ENCODE results near the gene CNNM3.

CNNM3 gene

DNA sequence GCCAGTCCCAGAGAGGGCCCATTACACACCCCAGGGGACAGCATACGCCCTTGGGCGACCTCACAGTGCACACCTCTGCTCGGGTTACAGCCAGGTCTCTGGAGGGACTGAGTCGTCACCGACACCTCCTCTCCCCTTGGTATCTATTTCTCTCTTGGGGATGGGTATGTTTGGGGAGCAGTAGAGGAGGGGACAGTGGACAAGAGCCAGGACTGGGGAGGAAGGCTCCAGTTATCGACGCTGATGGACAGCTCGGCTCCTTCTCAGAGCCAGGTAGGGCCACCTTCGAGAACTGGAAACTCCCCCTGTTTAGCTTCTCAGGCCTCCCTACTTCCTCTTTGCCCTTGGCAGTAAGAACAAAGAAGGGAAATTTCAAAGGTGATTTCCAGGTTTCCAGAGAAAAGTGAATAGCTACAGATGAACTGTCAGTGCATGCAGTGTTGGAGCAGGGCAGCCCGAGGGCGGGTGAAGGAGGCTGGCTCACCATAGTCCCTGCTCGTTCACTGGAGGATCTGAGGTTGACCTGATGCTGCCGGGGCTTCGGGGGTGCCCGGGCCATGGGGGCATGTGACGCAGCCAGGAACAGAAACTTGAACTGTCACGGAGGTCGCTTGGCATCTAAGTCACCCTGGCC lies 58.2 kb downstream of the CNNM3 start:
- H3K9ac ChIP-seq: peak overlapping the region in 3 of 11 experiments; percentile 28 to 47 (median 31); a peak in 3 of 22 replicates
- peaks cover 0 to 53% (median 0%) of the 10 kb centered on the region in 11 experiments; a peak in 8 of 22 replicates for H3K27me3 ChIP-seq
- H3K4me3 ChIP-seq: no peak overlapping the region; a peak in 1 of 20 replicates
- peak overlapping the region; percentile 72 to 97 (median 88) for H3K4me2 ChIP-seq
- H3K36me3 ChIP-seq: no peaks in the 10 kb centered on the region
- H3K9me3 ChIP-seq (replicated peaks in 1 of 11): no peaks in the 10 kb centered on the region
- H3K4me1 ChIP-seq: peaks cover 67 to 82% (median 78%) of the 10 kb centered on the region in 10 experiments
- peak overlapping the region in 4 of 11 experiments; percentile 18 to 66 (median 42); a peak in 6 of 22 replicates for H3K27ac ChIP-seq
- no peak for TF ChIP-seq Cebpa-rat (IDR thresholded peaks at IDR 0.05)
- peaks cover 0 to 58% (median 0%) of the 10 kb centered on the region in 11 experiments; a peak in 3 of 22 replicates for H4K20me1 ChIP-seq

DNA sequence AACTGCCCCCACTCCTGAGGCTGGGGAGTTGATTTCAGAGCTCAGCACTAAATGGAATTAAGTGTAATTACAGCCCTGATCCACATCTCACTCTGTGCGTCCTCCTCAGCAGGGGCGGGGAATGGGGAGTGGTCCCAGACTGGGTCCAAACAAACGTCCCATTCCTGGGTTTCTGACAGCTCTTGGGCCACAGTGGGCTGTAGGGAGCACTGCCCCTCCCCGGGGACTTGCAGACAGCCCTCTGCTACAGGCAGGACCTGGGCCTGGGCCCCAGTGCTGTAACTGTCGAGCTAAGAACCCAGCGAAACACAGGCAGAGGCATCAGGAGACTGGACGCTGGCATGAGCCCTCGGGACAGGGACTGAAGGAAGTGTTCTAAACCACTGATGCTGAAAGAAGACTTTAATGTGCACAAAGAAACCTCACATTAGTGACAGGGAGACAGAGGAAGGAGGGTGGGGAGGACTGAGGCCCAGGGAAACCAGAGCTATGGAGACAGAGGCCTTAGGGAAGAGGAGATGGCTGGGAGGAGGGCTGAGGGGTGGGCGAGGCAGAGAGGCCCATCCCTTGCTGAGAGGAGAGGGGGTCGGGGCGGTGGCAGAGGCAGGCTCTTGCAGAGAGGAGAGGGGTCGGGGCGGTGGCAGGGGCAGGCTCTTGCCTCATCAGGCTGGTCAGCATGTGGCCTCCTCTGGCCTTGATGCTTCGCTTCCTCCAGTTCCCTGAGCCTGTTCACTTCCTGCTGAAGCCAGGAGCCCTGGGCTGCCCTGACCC lies 59.6 kb downstream of the CNNM3 start:
- Histone ChIP-seq H3K27ac (peak overlapping the region in 8 of 11 experiments; percentile 41 to 68 (median 48); a peak in 15 of 22 replicates), H3K9me3 (replicated peaks in 1 of 11) (no peaks in the 10 kb centered on the region), H3K36me3 (no peaks in the 10 kb centered on the region), H3K4me2 (peak overlapping the region; percentile 72 to 97 (median 88)), H3K9ac (peak overlapping the region in 10 of 11 experiments; percentile 1 to 66 (median 47); a peak in 16 of 22 replicates), H3K4me3 (no peak overlapping the region), H3K4me1 (peaks cover 67 to 89% (median 86%) of the 10 kb centered on the region in 10 experiments), H3K27me3 (peaks cover 0 to 40% (median 0%) of the 10 kb centered on the region in 11 experiments; a peak in 8 of 22 replicates), H4K20me1 (peaks cover 0 to 54% (median 0%) of the 10 kb centered on the region in 11 experiments; a peak in 4 of 22 replicates)
- TF ChIP-seq Cebpa-rat (IDR thresholded peaks at IDR 0.05): no peak

DNA sequence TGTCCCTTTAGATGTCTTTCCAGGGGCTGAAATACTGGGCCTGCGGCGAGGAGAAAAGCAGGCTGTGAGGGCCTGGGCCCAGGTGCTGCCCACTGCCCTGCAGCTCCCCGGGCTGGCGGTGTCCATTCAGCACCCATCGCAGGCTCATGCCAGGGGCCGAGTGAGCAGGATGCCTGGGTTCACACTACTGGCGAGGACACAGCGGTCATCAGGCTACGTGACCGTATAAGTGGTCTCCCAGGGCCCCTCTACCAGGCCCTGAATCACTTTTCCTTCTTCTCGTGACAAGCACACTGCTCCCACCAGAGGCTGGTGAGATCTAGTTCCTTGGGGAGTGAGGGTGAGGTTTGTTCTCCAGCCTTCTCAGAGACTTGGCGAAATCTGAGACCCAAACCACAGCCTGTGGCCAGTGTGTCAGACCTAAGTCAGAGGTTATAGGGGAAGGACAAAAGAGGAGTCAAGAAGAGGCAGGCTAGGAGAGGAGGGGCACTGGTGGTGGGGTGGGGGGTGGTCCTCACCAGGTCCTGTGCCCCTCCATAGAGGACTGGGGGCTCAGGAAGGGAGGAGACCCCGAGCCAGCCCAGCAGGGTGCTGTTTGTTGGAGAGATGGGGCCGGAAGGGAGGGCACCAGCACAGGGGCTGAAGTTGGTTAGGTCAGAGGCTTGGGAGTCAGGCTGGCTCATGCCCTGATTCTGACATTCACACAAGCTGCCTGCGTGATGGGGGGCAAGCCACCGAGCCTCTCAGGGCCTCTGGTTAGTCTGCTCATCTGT lies 60.4 kb downstream of the CNNM3 start:
- no peaks in the 10 kb centered on the region for H3K36me3 ChIP-seq
- no peaks in the 10 kb centered on the region for H3K9me3 ChIP-seq (replicated peaks in 1 of 11)
- peak overlapping the region in 8 of 11 experiments; percentile 41 to 68 (median 48); a peak in 15 of 22 replicates for H3K27ac ChIP-seq
- peak overlapping the region; percentile 72 to 97 (median 88) for H3K4me2 ChIP-seq
- H3K4me1 ChIP-seq: peaks cover 71 to 89% (median 88%) of the 10 kb centered on the region in 10 experiments
- H4K20me1 ChIP-seq: peaks cover 0 to 51% (median 0%) of the 10 kb centered on the region in 11 experiments; a peak in 3 of 22 replicates
- H3K4me3 ChIP-seq: no peak overlapping the region
- H3K9ac ChIP-seq: peak overlapping the region in 9 of 11 experiments; percentile 1 to 66 (median 47); a peak in 15 of 22 replicates
- no peak for TF ChIP-seq Cebpa-rat (IDR thresholded peaks at IDR 0.05)
- H3K27me3 ChIP-seq: peaks cover 0 to 42% (median 0%) of the 10 kb centered on the region in 11 experiments; a peak in 5 of 22 replicates

DNA sequence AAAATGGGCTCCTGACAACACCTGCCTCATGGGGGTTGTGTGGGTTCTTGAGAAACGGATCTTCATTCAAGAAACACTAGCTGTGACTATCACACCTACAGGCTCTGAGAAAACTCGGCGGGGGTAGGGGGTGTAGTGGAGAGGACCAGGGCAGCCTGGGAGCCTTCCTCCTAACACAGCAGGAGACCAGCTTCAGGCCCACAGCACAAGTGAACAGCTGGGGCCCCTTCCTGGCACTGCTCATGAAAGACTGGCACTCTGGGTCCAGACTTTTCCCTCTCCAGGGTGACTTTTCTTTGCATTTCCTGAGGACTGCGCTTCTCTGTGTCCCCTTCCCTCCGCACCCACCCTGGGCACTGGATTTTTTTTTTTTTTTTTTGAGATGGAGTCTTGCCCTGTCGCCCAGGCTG lies 61.0 kb downstream of the CNNM3 start:
- TF ChIP-seq Cebpa-rat (IDR thresholded peaks at IDR 0.05): no peak
- Histone ChIP-seq H3K4me2 (peak overlapping the region; percentile 60 to 97 (median 88); a peak in 21 of 22 replicates), H3K4me1 (peaks cover 74 to 95% (median 94%) of the 10 kb centered on the region in 10 experiments)

DNA sequence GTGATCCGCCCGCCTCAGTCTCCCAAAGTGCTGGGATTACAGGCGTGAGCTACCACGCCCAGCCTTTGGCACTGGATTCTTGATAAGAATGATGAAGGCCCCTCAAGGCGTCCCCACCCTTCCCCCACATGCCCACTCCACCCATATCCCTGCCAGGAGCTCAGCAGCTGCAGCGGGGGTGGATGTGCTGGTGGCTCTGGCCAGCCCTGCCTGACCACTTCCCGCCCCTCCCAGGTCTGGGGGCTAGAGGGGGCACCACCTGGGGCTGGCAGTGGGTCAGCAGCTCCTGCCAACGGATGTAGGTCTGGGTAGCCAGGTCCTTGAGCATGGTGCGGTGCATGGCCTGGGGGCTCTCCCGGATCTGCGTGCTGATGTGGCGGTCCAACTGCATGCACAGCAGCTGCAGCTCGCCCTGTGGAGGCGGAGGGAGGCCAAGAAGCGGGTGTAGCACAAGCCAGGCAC lies 61.6 kb downstream of the CNNM3 start:
- Histone ChIP-seq H3K9ac (peak overlapping the region in 6 of 11 experiments; percentile 30 to 64 (median 50); a peak in 11 of 22 replicates), H3K36me3 (no peaks in the 10 kb centered on the region), H3K27ac (peak overlapping the region in 5 of 11 experiments; percentile 37 to 68 (median 48); a peak in 8 of 22 replicates), H3K27me3 (peaks cover 0 to 52% (median 0%) of the 10 kb centered on the region in 11 experiments; a peak in 5 of 22 replicates), H4K20me1 (peaks cover 0 to 63% (median 0%) of the 10 kb centered on the region in 11 experiments; a peak in 3 of 22 replicates), H3K4me3 (peak overlapping the region in 1 of 10 experiments; percentile 18; a peak in 2 of 20 replicates), H3K4me1 (peaks cover 73 to 100% (median 99%) of the 10 kb centered on the region in 10 experiments), H3K9me3 (replicated peaks in 1 of 11) (no peaks in the 10 kb centered on the region), H3K4me2 (peak overlapping the region; percentile 60 to 97 (median 88))
- TF ChIP-seq Cebpa-rat (IDR thresholded peaks at IDR 0.05): no peak

More for the DNA sequence above, 61.0 kb downstream of the CNNM3 start:
- Histone ChIP-seq H4K20me1 (peaks cover 0 to 57% (median 0%) of the 10 kb centered on the region in 11 experiments; a peak in 3 of 22 replicates), H3K36me3 (no peaks in the 10 kb centered on the region), H3K27me3 (peaks cover 0 to 46% (median 0%) of the 10 kb centered on the region in 11 experiments; a peak in 5 of 22 replicates), H3K27ac (peak overlapping the region in 7 of 11 experiments; percentile 36 to 68 (median 47); a peak in 8 of 22 replicates), H3K4me3 (no peak overlapping the region), H3K9ac (peak overlapping the region in 7 of 11 experiments; percentile 33 to 66 (median 48); a peak in 8 of 22 replicates), H3K9me3 (replicated peaks in 1 of 11) (no peaks in the 10 kb centered on the region)

DNA sequence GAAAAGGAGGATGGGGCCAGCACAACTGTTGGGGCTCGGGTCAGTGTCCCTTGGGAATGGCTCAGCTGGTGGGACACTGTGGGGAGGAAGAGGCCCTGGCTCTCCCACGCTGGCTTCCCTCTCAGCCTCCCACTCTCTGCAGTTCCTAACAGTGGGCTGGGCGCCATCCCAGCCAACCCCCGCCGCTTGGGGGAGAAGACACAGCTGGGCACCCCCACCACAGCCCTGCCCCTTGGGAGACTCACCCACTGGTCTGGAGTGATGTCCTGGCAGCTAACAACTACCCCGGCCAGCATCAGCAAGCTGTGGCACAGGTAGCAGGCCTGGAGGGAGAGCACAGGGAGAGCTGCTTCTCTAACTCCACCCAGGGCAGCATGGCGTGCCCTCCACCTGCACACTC lies 62.1 kb downstream of the CNNM3 start:
- peak overlapping the region in 5 of 11 experiments; percentile 37 to 68 (median 48); a peak in 9 of 22 replicates for H3K27ac ChIP-seq
- H4K20me1 ChIP-seq: peaks cover 0 to 65% (median 0%) of the 10 kb centered on the region in 11 experiments; a peak in 3 of 22 replicates
- H3K9ac ChIP-seq: peak overlapping the region in 7 of 11 experiments; percentile 6 to 64 (median 47); a peak in 11 of 22 replicates
- H3K4me3 ChIP-seq: peak overlapping the region in 1 of 10 experiments; percentile 18; a peak in 2 of 20 replicates
- peaks cover 67 to 100% (median 99%) of the 10 kb centered on the region in 10 experiments for H3K4me1 ChIP-seq
- peaks cover 0 to 56% (median 0%) of the 10 kb centered on the region in 11 experiments; a peak in 5 of 22 replicates for H3K27me3 ChIP-seq
- no peaks in the 10 kb centered on the region for H3K9me3 ChIP-seq (replicated peaks in 1 of 11)
- no peak for TF ChIP-seq Cebpa-rat (IDR thresholded peaks at IDR 0.05)
- no peaks in the 10 kb centered on the region for H3K36me3 ChIP-seq
- peak overlapping the region; percentile 60 to 97 (median 88) for H3K4me2 ChIP-seq

DNA sequence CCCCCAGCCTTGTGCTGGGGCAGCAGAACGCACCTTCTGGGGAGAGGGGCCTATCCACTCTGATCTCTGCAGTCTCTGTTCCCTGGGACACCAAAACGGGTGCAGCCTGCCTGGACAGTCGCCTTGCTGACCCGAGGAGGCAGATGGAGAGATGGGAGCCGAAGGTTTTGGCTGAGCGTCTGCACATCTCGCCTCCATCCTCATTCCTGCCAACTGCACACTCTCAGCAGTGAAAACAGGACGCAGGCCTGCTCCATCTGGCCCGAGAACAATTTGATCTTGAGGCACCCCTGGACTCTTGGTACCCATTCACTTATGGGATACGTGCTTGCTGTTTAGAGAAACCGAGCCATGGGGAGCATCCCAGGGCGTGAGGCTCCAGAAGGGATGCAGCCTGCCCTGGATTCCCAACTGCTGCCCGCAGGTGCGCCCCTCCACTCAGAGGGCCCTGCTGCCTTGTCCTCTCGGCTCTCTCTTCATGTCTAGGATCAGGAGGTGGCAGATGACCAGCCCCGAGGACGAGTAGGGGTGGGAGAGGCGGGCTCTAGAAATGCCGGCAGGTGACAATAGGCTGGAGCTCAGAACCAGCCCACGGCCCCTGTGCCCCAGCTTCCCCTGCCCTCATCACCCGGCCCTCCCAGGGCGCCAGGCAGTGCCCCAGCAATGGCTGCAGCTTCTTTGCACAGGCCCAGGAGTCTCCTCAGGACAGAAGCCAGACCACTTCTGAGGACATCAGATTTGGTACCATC lies 62.9 kb downstream of the CNNM3 start:
- peak overlapping the region in 4 of 11 experiments; percentile 46 to 68 (median 57); a peak in 7 of 22 replicates for H3K27ac ChIP-seq
- no peaks in the 10 kb centered on the region for H3K36me3 ChIP-seq
- H3K4me2 ChIP-seq: peak overlapping the region in 9 of 11 experiments; percentile 80 to 97 (median 89); a peak in 16 of 22 replicates
- no peaks in the 10 kb centered on the region for H3K9me3 ChIP-seq (replicated peaks in 1 of 11)
- TF ChIP-seq Cebpa-rat (IDR thresholded peaks at IDR 0.05): no peak
- no peak overlapping the region for H3K4me3 ChIP-seq
- peak overlapping the region in 5 of 11 experiments; percentile 6 to 60 (median 47); a peak in 7 of 22 replicates for H3K9ac ChIP-seq
- H4K20me1 ChIP-seq: peaks cover 0 to 57% (median 0%) of the 10 kb centered on the region in 11 experiments; a peak in 3 of 22 replicates
- peaks cover 0 to 64% (median 0%) of the 10 kb centered on the region in 11 experiments; a peak in 5 of 22 replicates for H3K27me3 ChIP-seq
- H3K4me1 ChIP-seq: peaks cover 60 to 100% (median 99%) of the 10 kb centered on the region in 10 experiments
